Activated CD4-positive, alpha-beta T cell treated with anti-CD3 and anti-CD28 coated beads, Interleukin-2, amount 10 ng/mL, durations not matched to agents 7 days and 5 days (primary cell): ENCODE results near the gene MCCC2. TPM values are rescaled to one million over a fixed set of nuclear protein-coding genes. Genes with fewer than 3 reads are reported as not detected.
"Not testable (repeated sequence)": the region's sequence is repeated elsewhere in the genome, so short reads cannot be mapped to it uniquely, and the experiment has no call there.

Experiments
- CTCF ChIA-PET: fragments of 350-600 bp; sonication (Branson Sonifier 250); formaldehyde crosslinking; loops from one replicate; lab custom pipeline; 2021; ENCODE audit warnings: antibody characterized with exemption; lab: Charles Lee
- POLR2A ChIA-PET: fragments of 350-600 bp; sonication (Branson Sonifier 250); formaldehyde crosslinking; loops from one replicate; lab custom pipeline; 2021; ENCODE audit warnings: antibody characterized with exemption; lab: Charles Lee
- DNase-seq: peaks from one replicate; pipeline ENCODE4 v3.0.0-alpha.2; 2020
- H3K27ac Mint-ChIP-seq: one replicate; pipeline ENCODE4 v1.8.0; 2021; ENCODE audit warnings: mild to moderate bottlenecking, moderate library complexity, mixed read lengths
- H3K27me3 Mint-ChIP-seq: one replicate; pipeline ENCODE4 v1.8.0; 2021; ENCODE audit warnings: mixed read lengths
- H3K36me3 Mint-ChIP-seq: one replicate; pipeline ENCODE4 v1.8.0; 2021; ENCODE audit warnings: low read depth, mixed read lengths
- H3K4me1 Mint-ChIP-seq: one replicate; pipeline ENCODE4 v1.8.0; 2021; ENCODE audit warnings: mixed read lengths
- H3K4me3 Mint-ChIP-seq: one replicate; pipeline ENCODE4 v1.8.0; 2021; ENCODE audit warnings: mild to moderate bottlenecking, moderate library complexity, mixed read lengths
- H3K9me3 Mint-ChIP-seq: one replicate; pipeline ENCODE4 v1.8.0; 2021; ENCODE audit warnings: mixed read lengths
- total RNA-seq, 2 experiments: library from RNA; stranded (reverse); gene quantifications; one replicate each; pipeline ENCODE4 v1.2.3, GENCODE V29; 2021

Gene MCCC2
- total RNA-seq, 2 experiments from 2014 or later = 40.0 to 40.1 TPM

- DNase-seq, POLR2A ChIA-PET: not testable (repeated sequence)
- peaks cover 57% of the 10 kb centered on the region for H3K36me3 Mint-ChIP-seq
These were observed 63.8 kb downstream of the MCCC2 start for GRCh38 chr5:71650940-71651339.

GRCh38 chr5:71651579-71651978 lies 64.4 kb downstream of the MCCC2 start:
- Mint-ChIP-seq H3K36me3 (peaks cover 51% of the 10 kb centered on the region), H3K4me1 (peaks cover 11% of the 10 kb centered on the region), H3K27me3 (no peaks in the 10 kb centered on the region), H3K9me3 (no peaks in the 10 kb centered on the region), H3K27ac (no peak overlapping the region), H3K4me3 (no peak overlapping the region)
- CTCF ChIA-PET = no interaction called here
- DNase-seq = peak; percentile 8
- POLR2A ChIA-PET = interaction anchor here (0.6 kb wide), 1 partner anchor 582 kb away, joined by 3 read pairs; no protein-coding TSS in a partner anchor

More at GRCh38 chr5:71650940-71651339, 63.8 kb downstream of the MCCC2 start:
- H3K27me3 Mint-ChIP-seq, H3K9me3 Mint-ChIP-seq, H3K27ac Mint-ChIP-seq, CTCF ChIA-PET, H3K4me3 Mint-ChIP-seq: not testable (repeated sequence)
- peaks cover 11% of the 10 kb centered on the region for H3K4me1 Mint-ChIP-seq

DNA sequence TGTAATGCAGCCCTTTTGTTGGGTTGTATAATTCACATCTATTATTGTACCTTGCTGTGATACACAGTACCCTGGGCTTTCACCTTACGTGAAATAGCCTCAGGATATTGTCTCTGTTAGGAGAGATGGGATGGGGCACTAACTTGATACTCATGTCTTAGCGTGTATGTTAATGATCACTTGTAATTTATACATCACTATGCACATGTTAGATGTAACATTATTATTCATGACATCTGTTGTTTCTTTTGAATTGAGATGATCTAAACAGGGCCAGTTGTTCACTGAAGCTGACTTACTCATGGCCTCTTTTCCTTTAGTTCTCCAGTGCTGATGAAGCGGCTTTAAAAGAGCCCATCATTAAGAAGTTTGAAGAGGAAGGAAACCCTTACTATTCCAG lies 65.2 kb downstream of the MCCC2 start:
- H3K36me3 Mint-ChIP-seq = peaks cover 51% of the 10 kb centered on the region
- ChIA-PET POLR2A (interaction anchor here (0.6 kb wide), 1 partner anchor 582 kb away, joined by 3 read pairs; no protein-coding TSS in a partner anchor), CTCF (no interaction called here)

DNA sequence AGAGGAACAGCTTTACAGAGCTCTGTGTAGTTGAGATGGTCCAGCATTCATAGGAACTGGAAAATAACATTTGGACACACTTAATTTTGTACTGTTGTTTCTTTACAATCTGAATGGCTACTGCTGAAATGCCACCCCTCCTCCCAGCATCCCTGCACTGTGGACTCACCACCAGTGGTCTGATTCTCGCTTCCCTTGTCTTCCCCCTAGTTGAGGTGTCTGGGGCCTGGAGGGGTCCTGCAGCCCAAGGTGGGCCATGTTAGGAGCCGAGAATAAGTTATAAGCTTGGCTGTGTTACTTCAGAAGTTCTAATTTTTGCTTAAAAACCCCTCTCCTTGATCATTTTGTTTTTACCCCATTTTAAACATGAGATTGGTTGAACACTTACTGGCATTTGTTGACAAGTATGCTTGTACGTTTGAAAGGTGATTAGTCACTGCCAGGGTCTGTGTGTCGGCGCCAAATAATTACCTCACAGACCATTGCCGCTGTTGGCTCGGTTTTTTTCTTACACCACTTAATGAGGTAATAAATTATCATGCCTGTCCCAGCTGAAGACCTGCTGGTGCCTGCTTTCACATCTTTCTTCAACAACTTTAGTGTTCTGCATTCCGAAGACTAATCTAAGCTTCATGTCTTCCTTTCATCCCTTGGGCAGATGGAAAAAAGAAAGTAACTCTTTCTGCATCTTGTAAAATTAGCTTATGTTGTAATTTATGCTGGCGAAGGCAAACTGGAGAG lies 65.8 kb downstream of the MCCC2 start:
- H3K36me3 Mint-ChIP-seq = peaks cover 52% of the 10 kb centered on the region
- peaks cover 11% of the 10 kb centered on the region for H3K4me1 Mint-ChIP-seq

More for the DNA sequence above, 65.2 kb downstream of the MCCC2 start:
- DNase-seq = no peak
- Mint-ChIP-seq H3K9me3 (no peaks in the 10 kb centered on the region), H3K27me3 (no peaks in the 10 kb centered on the region), H3K4me1 (peaks cover 11% of the 10 kb centered on the region), H3K27ac (no peak overlapping the region), H3K4me3 (no peak overlapping the region)

DNA sequence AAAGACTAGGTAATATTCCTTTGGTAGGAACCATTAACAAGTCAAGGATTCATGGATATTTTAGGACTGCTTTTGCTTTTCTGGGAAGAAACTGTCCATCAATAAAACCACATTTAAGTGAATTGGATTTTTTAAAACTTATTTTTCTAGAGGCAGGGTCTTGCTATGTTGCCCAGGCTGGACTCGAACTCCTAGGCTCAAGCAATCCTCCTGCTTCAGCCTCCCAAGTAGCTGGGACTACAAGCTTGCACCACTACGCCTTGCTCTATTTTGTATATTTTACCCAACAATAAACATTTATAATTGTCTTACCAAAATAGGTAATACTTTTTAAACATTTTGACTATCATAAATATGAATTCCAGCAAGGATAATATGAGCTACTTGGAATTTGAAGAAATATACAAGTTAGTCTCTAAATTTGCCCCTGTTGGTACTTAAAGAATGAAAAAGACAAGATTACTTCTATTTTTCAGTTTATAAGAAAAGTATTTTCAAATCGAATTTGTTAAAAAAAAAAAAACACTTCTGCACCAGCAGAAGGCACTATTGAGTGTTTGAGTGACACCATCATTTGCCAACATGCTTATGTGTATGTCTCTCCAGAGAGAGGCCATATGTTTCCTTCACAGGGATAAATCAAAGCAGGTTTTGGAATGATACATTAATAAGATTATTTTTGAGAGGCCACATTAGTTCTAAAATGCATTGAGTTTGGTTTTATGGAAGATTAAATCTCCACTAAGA lies 71.9 kb downstream of the MCCC2 start:
- Mint-ChIP-seq H3K27me3 (no peaks in the 10 kb centered on the region), H3K4me3 (no peak overlapping the region), H3K36me3 (peaks cover 16% of the 10 kb centered on the region), H3K9me3 (no peaks in the 10 kb centered on the region), H3K27ac (no peak overlapping the region), H3K4me1 (no peaks in the 10 kb centered on the region)
- no peak for DNase-seq
- ChIA-PET CTCF (interaction anchor here (1.1 kb wide), 1 partner anchor 12 kb away, joined by 3 read pairs; no protein-coding TSS in a partner anchor), POLR2A (no interaction called here)

More for the DNA sequence above, 65.8 kb downstream of the MCCC2 start:
- Mint-ChIP-seq H3K27me3 (no peaks in the 10 kb centered on the region), H3K4me3 (no peak overlapping the region), H3K9me3 (no peaks in the 10 kb centered on the region), H3K27ac (no peak overlapping the region)
- no peak for DNase-seq
- ChIA-PET POLR2A (no interaction called here), CTCF (no interaction called here)

DNA sequence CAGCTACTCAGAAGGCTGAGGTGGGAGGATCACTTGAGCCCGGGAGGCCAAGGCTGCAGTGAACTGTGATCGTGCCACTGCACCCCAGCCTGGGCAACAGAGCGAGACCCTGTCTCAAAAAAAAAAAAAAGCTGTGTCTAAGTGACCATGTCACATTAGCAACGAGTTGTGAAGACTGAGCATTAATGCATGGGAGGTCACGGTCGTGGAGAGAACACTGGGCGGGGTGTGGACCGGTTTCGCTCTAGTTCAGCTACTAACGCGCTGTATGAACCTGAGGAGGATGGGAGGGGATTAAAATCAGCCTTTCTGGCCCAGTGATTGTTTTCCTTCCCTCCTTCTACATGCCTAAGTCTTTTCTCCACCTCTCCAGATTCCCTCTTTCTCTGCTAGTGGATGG lies 75.2 kb downstream of the MCCC2 start:
- H3K4me3 Mint-ChIP-seq = no peak overlapping the region
- ChIA-PET CTCF (no interaction called here), POLR2A (no interaction called here)
- H3K36me3 Mint-ChIP-seq = peaks cover 11% of the 10 kb centered on the region
- H3K4me1 Mint-ChIP-seq = no peaks in the 10 kb centered on the region
- no peaks in the 10 kb centered on the region for H3K9me3 Mint-ChIP-seq
- no peak overlapping the region for H3K27ac Mint-ChIP-seq
- no peaks in the 10 kb centered on the region for H3K27me3 Mint-ChIP-seq
- DNase-seq = no peak

DNA sequence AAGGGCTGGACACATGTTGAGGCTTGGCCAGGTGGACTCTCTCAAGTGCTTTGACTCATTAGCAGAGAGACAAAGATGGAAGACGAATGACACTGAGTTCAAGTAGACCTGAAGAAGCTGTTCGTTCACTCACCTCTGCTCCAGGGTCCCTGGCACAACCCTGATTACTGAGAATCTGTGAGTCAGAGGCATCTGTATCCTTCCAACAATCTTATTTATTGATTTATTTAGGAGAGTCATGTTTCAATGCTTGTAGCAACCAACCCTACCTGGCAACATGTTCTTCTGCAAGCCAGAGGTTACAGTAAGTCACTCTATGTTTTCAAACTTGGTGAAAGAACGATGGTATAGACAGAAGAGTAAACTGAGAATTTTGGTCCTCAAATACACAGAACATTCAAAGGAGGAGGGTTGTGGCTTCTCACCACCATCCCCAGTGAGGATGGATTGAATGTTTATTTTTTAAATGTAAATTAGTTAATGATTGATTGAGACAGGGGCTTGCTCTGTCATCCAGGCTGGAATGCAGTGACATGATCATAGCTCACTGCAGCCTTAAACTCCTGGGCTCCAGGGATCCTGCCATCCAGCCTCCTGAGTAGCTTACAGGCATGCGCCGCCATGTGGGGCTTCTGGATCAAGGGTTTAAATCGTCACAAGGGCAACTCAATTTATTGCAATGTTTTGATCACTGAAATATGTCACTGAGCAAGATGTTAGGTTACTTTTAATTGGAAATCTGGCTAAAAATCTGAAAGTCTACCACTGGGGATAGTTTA lies 76.2 kb downstream of the MCCC2 start:
- Mint-ChIP-seq H3K27ac (no peak overlapping the region), H3K27me3 (no peaks in the 10 kb centered on the region), H3K36me3 (peaks cover 1% of the 10 kb centered on the region), H3K4me1 (no peaks in the 10 kb centered on the region), H3K4me3 (no peak overlapping the region), H3K9me3 (no peaks in the 10 kb centered on the region)
- CTCF ChIA-PET = no interaction called here
- POLR2A ChIA-PET = no interaction called here
- no peak for DNase-seq

GRCh38 chr5:71664615-71665014 lies 77.5 kb downstream of the MCCC2 start:
- CTCF ChIA-PET, H3K4me3 Mint-ChIP-seq, H3K4me1 Mint-ChIP-seq, H3K36me3 Mint-ChIP-seq, DNase-seq, H3K9me3 Mint-ChIP-seq, H3K27ac Mint-ChIP-seq, H3K27me3 Mint-ChIP-seq: not testable (repeated sequence)
- POLR2A ChIA-PET = interaction anchor here (0.6 kb wide), 1 partner anchor 347 kb away, joined by 4 read pairs; no protein-coding TSS in a partner anchor

- H3K27ac Mint-ChIP-seq = no peak overlapping the region
- no peaks in the 10 kb centered on the region for H3K36me3 Mint-ChIP-seq
- no peaks in the 10 kb centered on the region for H3K4me1 Mint-ChIP-seq
- no peaks in the 10 kb centered on the region for H3K9me3 Mint-ChIP-seq
- CTCF ChIA-PET = no interaction called here
- no peak for DNase-seq
- H3K27me3 Mint-ChIP-seq = no peaks in the 10 kb centered on the region
- H3K4me3 Mint-ChIP-seq = no peak overlapping the region
- POLR2A ChIA-PET = no interaction called here
These were observed 79.2 kb downstream of the MCCC2 start for GRCh38 chr5:71666321-71666720.

DNA sequence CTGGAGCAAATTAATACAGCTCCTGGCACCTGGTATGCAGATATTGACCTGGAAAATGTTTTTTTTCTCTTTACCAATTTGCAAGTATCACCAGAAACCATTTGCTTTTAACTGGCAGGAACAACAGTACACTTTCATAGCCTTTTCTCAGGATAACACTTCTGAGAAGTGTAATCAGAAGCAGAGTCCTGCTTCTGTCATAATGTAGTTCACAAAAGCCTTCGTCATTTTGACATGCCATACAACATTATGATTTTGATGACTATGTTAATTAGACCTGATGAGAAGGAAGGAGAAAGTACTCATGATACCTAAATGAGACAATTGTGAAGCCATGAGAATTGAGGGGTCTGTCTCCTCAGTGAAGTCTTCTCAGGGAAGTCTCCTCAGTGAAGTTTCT lies 90.8 kb downstream of the MCCC2 start:
- Mint-ChIP-seq H3K4me3 (no peak overlapping the region), H3K36me3 (no peaks in the 10 kb centered on the region), H3K27ac (no peak overlapping the region), H3K27me3 (peaks cover 43% of the 10 kb centered on the region), H3K9me3 (no peaks in the 10 kb centered on the region), H3K4me1 (no peaks in the 10 kb centered on the region)
- CTCF ChIA-PET = interaction anchor here (0.8 kb wide), 1 partner anchor 77 kb away, joined by 3 read pairs; no protein-coding TSS in a partner anchor
- POLR2A ChIA-PET = no interaction called here
- DNase-seq = no peak

- DNase-seq = no peak
- CTCF ChIA-PET = no interaction called here
- H3K27ac Mint-ChIP-seq = no peak overlapping the region
- peaks cover 34% of the 10 kb centered on the region for H3K27me3 Mint-ChIP-seq
- H3K4me3 Mint-ChIP-seq = no peak overlapping the region
- POLR2A ChIA-PET = no interaction called here
- no peaks in the 10 kb centered on the region for H3K9me3 Mint-ChIP-seq
- no peaks in the 10 kb centered on the region for H3K4me1 Mint-ChIP-seq
- no peaks in the 10 kb centered on the region for H3K36me3 Mint-ChIP-seq
These were observed 92.6 kb downstream of the MCCC2 start for GRCh38 chr5:71679714-71680113.

DNA sequence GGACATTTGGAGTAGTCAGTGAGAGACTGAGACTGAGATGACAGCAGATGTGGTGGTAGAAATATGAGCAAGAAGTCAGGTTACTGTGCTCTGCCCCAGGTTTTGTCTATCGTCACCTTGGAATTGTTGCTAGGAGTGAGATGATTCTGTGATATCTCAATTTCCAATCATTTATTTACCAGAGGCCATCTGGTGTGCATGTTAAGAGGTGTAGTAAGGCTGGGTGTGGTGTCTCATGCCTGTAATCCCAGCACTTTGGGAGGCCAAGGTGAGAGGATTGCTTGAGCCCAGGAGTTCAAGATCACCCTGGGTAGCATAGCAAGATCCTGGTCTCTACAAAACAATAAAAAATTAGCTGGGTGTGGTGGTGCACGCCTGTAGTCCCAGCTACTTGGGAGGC lies 93.4 kb downstream of the MCCC2 start:
- Mint-ChIP-seq H3K9me3 (peaks cover 4% of the 10 kb centered on the region), H3K36me3 (no peaks in the 10 kb centered on the region), H3K4me1 (no peaks in the 10 kb centered on the region), H3K27ac (no peak overlapping the region), H3K27me3 (peaks cover 31% of the 10 kb centered on the region), H3K4me3 (no peak overlapping the region)
- ChIA-PET POLR2A (no interaction called here), CTCF (no interaction called here)
- no peak for DNase-seq
